Uterus (tissue), 2 donors: ENCODE measurements around the gene USP7.

Experiments used
- CTCF ChIP-seq, 4 experiments: fragments of 200-600 bp in 2 of 4; fragments of 450-650 bp in 2 of 4; sonication (generic) in 2 of 4; IDR thresholded peaks; one replicate each; pipeline ENCODE4 v1.5.1; 2016 to 2019; ENCODE audit warnings: antibody characterized with exemption in 4 of 4, mild to moderate bottlenecking in 2 of 4, moderate library complexity in 1 of 4
- POLR2A ChIP-seq, 2 donors: fragments of 450-650 bp; IDR thresholded peaks; one replicate each; pipeline ENCODE4 v1.6.1; 2016; ENCODE audit warnings: antibody characterized with exemption in 2 of 2, mild to moderate bottlenecking in 1 of 2, moderate library complexity in 1 of 2

DNA sequence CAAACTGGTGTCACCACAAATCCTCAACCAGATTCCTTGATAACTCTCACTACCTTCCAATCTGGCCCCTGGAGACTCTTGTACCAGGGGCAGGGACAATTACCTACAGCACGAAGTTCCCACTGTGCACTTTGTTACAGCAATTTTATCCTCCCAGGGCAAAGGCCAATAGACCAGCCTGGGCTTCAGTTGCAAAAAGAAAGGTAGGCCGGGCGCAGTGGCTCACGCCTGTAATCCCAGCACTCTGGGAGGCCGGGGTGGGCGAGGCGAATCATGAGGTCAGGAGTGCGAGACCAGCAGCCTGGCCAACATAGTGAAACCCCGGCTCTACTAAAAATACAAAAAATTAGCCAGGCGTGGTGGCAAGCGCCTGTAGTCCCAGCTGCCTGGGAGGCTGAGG, 36.9 kb downstream of the USP7 start:
- TF ChIP-seq CTCF (IDR thresholded peaks at IDR 0.05): no peak
- TF ChIP-seq POLR2A (IDR thresholded peaks at IDR 0.05): no peak
